ENCODE results near the gene EIF6. TPM values are rescaled to one million over a fixed set of nuclear protein-coding genes. Genes with fewer than 3 reads are reported as not detected.

Gene EIF6
- total and polyA plus RNA-seq, 9 of the 15 experiments (the other 6 are each of a cell fraction or from before 2014, with no cell fraction given) = 165 to 832 (median 229) TPM

DNA sequence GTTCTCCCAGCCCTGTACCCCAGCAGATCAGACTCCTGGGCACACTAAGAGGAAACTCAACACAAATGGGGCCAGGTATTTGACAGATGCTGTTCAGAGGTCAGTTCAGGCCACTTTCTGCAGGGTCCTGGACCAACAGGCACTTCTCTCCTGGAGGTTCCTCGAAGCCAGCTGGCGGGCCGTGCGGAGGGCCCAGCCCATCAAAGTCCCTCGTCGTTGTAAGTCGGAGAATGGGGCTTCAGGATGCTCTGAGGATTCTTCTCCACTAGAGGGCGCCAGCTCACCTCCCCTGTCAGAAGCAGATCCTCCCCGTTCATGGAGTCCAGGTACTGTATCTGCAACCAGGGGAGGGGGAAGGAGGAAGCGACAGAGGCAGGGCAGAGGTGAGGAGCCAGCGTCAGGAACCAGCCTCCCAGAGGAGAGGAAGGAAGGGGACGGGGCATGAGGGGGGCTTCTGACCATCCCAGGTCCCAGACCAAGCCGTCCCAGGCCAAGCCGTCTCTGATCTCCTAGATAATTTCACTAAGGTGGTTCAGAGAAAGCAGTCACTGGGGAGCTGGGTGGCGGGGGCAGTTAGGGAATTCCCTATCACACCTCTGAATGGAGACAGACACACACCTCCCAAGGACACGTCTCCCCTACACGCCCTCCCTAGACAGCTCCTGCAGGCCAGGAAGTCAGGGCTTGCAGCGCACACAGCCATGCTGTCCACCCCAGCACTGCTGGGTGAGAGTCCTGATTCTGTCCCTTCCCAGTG, 19.3 kb upstream of the EIF6 start (continued):
- TF ChIP-seq, protein P1, sequence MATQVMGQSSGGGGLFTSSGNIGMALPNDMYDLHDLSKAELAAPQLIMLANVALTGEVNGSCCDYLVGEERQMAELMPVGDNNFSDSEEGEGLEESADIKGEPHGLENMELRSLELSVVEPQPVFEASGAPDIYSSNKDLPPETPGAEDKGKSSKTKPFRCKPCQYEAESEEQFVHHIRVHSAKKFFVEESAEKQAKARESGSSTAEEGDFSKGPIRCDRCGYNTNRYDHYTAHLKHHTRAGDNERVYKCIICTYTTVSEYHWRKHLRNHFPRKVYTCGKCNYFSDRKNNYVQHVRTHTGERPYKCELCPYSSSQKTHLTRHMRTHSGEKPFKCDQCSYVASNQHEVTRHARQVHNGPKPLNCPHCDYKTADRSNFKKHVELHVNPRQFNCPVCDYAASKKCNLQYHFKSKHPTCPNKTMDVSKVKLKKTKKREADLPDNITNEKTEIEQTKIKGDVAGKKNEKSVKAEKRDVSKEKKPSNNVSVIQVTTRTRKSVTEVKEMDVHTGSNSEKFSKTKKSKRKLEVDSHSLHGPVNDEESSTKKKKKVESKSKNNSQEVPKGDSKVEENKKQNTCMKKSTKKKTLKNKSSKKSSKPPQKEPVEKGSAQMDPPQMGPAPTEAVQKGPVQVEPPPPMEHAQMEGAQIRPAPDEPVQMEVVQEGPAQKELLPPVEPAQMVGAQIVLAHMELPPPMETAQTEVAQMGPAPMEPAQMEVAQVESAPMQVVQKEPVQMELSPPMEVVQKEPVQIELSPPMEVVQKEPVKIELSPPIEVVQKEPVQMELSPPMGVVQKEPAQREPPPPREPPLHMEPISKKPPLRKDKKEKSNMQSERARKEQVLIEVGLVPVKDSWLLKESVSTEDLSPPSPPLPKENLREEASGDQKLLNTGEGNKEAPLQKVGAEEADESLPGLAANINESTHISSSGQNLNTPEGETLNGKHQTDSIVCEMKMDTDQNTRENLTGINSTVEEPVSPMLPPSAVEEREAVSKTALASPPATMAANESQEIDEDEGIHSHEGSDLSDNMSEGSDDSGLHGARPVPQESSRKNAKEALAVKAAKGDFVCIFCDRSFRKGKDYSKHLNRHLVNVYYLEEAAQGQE (IDR thresholded peaks at IDR 0.05; ENCODE audit: borderline replicate concordance) = peak; percentile 80
- TF ChIP-seq, protein P1 (CRISPR knock-in tag; IDR thresholded peaks at IDR 0.05; ENCODE audit: low read depth) = no peak
- TF ChIP-seq, protein P2, sequence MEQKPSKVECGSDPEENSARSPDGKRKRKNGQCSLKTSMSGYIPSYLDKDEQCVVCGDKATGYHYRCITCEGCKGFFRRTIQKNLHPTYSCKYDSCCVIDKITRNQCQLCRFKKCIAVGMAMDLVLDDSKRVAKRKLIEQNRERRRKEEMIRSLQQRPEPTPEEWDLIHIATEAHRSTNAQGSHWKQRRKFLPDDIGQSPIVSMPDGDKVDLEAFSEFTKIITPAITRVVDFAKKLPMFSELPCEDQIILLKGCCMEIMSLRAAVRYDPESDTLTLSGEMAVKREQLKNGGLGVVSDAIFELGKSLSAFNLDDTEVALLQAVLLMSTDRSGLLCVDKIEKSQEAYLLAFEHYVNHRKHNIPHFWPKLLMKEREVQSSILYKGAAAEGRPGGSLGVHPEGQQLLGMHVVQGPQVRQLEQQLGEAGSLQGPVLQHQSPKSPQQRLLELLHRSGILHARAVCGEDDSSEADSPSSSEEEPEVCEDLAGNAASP (IDR thresholded peaks at IDR 0.05) = no peak
- TF ChIP-seq HIVEP1 (CRISPR knock-in tag; IDR thresholded peaks at IDR 0.05) (no peak), PRPF4 (IDR thresholded peaks at IDR 0.05; ENCODE audit: insufficient read depth, low read depth, low read length, poor library complexity, severe bottlenecking) (no peak), ZNF197 (CRISPR knock-in tag; IDR thresholded peaks at IDR 0.05; ENCODE audit: low read depth) (no peak), ZFP1 (CRISPR knock-in tag; IDR thresholded peaks at IDR 0.05) (no peak), TCFL5 (CRISPR knock-in tag; conservative IDR thresholded peaks at IDR 0.05) (no peak), TRIM25 (IDR thresholded peaks at IDR 0.05; ENCODE audit: borderline replicate concordance) (no peak), CBX8 (IDR thresholded peaks at IDR 0.05; ENCODE audit: borderline replicate concordance, extremely low read depth, low read depth, low read length, poor library complexity, severe bottlenecking) (no peak), ZNF766 (CRISPR knock-in tag; conservative IDR thresholded peaks at IDR 0.05) (no peak), ZNF785 (CRISPR knock-in tag; IDR thresholded peaks at IDR 0.05) (no peak), MEIS2 (IDR thresholded peaks at IDR 0.05; ENCODE audit: partially characterized antibody) (no peak)
- TF ChIP-seq, protein P3, sequence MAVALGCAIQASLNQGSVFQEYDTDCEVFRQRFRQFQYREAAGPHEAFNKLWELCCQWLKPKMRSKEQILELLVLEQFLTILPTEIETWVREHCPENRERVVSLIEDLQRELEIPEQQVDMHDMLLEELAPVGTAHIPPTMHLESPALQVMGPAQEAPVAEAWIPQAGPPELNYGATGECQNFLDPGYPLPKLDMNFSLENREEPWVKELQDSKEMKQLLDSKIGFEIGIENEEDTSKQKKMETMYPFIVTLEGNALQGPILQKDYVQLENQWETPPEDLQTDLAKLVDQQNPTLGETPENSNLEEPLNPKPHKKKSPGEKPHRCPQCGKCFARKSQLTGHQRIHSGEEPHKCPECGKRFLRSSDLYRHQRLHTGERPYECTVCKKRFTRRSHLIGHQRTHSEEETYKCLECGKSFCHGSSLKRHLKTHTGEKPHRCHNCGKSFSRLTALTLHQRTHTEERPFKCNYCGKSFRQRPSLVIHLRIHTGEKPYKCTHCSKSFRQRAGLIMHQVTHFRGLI (CRISPR knock-in tag; IDR thresholded peaks at IDR 0.05) = no peak

Data from K562 (cell line).